Measurements from ENCODE around the gene ANKRD37.

The ANKRD37 gene

DNA sequence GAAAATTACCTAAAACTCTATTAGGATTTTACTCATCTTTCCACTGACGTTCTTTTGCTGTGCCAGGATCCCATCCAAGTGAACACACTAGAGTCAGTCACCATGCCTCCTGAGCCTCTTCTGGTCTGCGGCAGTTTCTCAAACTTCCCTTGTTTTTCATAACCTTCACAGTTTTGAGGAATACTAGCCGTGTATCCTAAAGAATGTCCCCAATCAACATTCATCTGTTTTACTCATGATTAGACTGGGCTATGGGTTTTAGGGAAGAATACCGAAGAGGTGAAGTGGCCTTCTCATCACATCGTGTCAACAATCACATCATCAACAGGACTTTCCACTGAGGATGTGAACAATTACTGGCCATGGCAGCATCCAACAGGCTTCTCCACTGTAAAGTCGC, 5.7 kb upstream of the ANKRD37 start:
- TF ChIP-seq, protein P1, sequence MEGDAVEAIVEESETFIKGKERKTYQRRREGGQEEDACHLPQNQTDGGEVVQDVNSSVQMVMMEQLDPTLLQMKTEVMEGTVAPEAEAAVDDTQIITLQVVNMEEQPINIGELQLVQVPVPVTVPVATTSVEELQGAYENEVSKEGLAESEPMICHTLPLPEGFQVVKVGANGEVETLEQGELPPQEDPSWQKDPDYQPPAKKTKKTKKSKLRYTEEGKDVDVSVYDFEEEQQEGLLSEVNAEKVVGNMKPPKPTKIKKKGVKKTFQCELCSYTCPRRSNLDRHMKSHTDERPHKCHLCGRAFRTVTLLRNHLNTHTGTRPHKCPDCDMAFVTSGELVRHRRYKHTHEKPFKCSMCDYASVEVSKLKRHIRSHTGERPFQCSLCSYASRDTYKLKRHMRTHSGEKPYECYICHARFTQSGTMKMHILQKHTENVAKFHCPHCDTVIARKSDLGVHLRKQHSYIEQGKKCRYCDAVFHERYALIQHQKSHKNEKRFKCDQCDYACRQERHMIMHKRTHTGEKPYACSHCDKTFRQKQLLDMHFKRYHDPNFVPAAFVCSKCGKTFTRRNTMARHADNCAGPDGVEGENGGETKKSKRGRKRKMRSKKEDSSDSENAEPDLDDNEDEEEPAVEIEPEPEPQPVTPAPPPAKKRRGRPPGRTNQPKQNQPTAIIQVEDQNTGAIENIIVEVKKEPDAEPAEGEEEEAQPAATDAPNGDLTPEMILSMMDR (IDR thresholded peaks at IDR 0.05): no peak
- no peak for TF ChIP-seq ZFX (IDR thresholded peaks at IDR 0.05; ENCODE audit: borderline replicate concordance)
- no peak overlapping the region for H3K27ac ChIP-seq

DNA sequence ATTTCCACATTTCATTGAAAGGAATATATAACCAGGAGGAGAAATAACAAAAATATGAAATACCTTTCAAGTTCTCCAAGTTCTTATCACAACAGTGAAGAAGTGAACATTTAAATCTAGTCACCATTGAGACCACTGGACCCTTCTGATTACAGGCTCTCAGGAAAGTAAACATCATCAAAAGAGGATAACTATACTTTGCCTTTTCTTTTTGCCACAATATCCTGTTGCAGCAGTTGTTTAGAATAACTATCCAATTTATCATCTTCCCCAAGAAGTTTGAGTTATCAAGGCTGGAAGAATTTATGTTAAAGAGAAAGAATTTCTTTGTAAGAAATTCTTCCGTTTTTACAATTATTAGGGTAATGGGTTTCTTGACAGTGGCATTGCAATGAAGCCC, 4.5 kb upstream of the ANKRD37 start:
- no peak for TF ChIP-seq ZFX (IDR thresholded peaks at IDR 0.05; ENCODE audit: borderline replicate concordance)
- TF ChIP-seq, protein P1 (IDR thresholded peaks at IDR 0.05): no peak
- no peak overlapping the region for H3K27ac ChIP-seq

DNA sequence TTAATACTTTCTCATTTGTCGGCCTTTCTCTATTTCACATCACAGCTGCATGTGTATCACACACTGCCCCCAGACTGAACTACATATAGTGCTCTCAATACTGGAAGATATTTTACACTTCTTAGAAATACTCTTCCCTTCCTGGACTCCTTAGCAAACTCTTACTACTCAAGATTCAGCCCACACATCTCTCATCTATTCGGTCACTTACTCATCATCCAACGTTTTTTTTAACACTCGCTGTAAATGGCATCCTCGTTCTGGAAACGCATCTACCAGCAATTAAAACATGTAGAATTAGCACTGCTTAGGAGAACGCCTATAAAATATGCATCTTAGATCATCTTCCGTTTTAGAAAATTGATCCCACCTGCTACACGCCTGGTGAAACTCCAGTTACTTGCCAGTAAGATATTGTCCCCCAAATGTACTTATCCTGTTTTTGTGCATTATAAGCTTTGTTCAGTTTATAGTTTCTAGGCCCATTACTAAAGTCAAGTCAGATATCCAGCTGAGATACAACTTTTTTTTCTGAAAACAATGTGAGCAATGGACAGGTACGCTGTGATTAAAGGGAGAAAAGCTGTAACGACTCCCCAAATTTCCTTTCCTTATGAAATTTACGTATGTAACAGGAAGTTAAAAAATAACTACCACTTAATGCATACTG, 1.9 kb upstream of the ANKRD37 start:
- H3K27ac ChIP-seq: no peak overlapping the region

DNA sequence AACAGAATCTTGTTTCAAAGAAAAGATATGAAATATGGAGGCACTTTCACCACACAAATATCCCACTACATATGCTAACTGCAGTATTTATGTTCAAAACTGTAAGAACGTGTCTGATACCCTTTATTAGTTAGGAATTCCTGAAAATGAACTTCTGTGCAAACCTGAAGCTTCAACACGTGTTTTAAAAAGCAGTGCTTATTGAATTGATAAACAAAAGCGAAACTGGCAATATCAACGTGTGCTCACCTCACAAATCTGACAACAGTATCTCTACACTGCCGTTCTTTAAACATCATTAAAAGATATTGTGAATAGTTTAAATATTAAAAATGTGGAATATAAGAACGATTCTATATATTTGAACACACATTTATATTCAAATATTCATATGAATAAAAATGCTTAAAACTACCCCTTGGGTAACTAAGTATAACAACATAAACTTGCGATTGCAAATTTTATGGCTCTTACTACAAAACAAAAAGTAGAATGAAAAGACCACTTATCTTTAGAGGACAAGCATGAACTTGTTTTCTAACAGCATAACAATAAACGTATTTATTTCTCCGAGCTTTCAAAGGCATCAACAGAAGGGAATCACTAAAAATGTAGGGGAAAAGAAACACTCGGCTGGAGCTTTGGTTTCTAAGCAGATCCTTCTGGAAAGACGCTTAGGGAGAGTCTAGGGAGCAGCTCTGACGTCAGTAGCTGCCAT, 1.2 kb upstream of the ANKRD37 start, which contains the start of gene LRP2BP:
LRP2BP (minus strand) TSS at position 687 of the 718 bp plus-strand sequence. CDS start 17,738 bp downstream, outside the sequence.
- H3K27ac ChIP-seq: peak within 1 kb of the TSS; percentile 93
- no peak for TF ChIP-seq ZFX (IDR thresholded peaks at IDR 0.05; ENCODE audit: borderline replicate concordance)
- TF ChIP-seq, protein P1 (IDR thresholded peaks at IDR 0.05): no peak

More for the DNA sequence above, 1.9 kb upstream of the ANKRD37 start:
- TF ChIP-seq ZFX (IDR thresholded peaks at IDR 0.05; ENCODE audit: borderline replicate concordance): no peak
- TF ChIP-seq, protein P1 (IDR thresholded peaks at IDR 0.05): no peak

DNA sequence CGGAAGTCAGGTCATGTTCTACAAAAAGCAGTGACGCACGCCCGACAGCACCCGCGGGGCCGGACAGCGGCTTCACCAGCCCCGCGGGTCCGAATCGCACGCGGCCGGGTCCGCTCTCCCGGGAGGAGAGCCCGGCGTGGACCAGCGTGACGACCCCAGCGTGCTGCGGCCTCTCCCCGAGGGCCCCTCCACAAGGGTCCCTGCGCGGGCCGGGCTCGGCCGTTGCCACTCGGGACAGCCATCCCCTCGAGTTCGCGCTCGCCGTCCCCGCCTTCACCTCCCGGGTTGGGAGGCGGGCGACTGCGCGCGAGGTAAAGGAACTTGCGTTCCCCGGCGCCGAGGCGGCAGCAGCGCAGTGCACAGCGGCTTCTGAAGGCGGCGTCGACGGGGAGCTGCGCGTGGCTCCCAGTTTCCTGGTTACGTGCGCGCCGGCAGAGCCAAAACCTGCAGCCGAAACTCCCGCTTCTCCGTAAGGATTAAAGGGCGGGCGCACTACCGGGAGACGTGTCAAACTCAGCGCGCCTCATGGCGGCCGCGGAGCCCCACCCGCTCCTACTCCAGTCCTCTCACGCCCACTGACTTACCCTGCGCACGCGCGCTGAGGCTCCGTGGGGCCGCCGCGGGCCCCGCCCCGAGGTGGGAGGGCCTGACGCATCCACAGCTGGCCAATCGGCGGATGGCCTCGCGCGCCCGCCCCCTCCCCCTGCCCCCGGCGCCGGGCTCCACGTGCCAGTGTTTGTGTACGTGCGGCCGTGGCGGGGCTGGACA, 501 bp upstream of the ANKRD37 start:
- H3K27ac ChIP-seq: peak overlapping the region; percentile 93
- no peak for TF ChIP-seq ZFX (IDR thresholded peaks at IDR 0.05; ENCODE audit: borderline replicate concordance)
- TF ChIP-seq, protein P1 (IDR thresholded peaks at IDR 0.05): no peak

DNA sequence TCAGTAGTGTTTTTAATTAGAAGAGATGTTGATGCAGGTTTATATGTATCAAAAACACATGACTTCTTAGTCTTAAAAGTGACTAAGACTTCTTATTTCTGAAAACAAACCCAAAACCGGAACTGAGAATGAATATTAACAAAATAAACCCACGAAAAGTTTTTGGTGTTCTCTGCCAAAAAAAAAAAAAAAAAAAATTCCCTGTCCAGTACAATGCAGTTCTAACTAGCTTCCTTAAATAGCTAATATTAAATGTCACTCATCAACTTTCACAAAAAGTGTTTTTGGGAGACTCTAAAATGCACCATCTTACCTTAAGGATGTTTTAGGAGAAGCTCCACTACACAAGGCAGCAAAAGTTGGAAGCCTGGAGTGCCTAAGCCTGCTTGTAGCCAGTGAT, 2.0 kb downstream of the ANKRD37 start:
- H3K27ac ChIP-seq: no peak overlapping the region
- TF ChIP-seq ZFX (IDR thresholded peaks at IDR 0.05; ENCODE audit: borderline replicate concordance): no peak
- TF ChIP-seq, protein P1 (IDR thresholded peaks at IDR 0.05): no peak

Measured in 22Rv1 (cell line).